ENCODE results near the gene ST8SIA3.
"Not testable (repeated sequence)": the region's sequence is repeated elsewhere in the genome, so short reads cannot be mapped to it uniquely, and the experiment has no call there.

The ST8SIA3 gene

DNA sequence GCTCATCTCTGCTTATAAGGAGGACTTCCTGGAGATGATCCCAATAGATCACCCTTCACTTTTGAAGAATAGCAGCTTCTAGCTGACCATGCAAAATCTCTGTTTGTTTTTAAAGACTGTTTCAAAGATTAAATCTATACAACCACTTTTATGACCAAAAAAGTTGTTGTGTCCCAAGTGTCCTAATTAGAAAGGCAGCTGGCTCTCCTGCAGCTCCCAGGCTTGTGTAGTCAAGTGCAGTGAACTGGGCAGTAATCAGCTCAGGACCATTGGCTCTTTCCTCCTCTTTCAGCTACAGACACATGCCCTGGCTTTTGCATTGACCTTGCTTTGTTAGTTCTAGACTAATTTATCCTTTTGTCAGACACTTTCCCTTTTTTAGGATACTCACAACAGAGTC is 10.4 kb downstream of the ST8SIA3 start:
- intact Hi-C loops (cut with DNase I), result no loop called here

GRCh38 chr18:57364460-57364859 is 12.1 kb downstream of the ST8SIA3 start:
- intact Hi-C loops (cut with DNase I), result no loop called here
- no peak for DNase-seq

More for the DNA sequence above, 10.4 kb downstream of the ST8SIA3 start:
- DNase-seq, result no peak

- intact Hi-C loops (cut with DNase I), result no loop called here
- no peak for DNase-seq
Observed at GRCh38 chr18:57366528-57367081, 14.2 kb downstream of the ST8SIA3 start.

GRCh38 chr18:57372444-57372843 is 20.1 kb downstream of the ST8SIA3 start:
- intact Hi-C loops (cut with DNase I), result no loop called here
- no peak for DNase-seq

DNA sequence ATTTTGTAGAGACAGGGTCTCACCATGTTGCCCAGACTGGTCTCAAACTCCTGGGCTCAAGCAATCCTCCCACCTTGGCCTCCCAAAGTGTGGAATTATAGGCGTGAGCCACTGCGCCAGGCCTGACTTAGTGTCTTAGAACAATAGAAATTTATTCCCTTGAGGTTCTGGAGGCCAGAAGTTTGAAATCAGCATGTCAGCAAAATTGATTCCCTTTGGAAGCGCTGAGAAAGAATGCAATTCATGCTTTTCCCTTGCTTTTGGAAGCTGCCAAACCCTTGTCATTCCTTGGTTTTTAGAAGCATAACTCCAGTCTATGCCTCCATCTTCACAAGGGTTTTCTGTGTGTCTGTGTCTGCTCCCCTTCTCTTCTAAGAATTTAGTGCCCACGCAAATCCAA is 20.7 kb downstream of the ST8SIA3 start:
- intact Hi-C loops (cut with DNase I), result no loop called here
- no peak for DNase-seq

- no peak for DNase-seq
- intact Hi-C loops (cut with DNase I), result no loop called here
Observed at GRCh38 chr18:57376503-57376902, 24.1 kb downstream of the ST8SIA3 start.

DNA sequence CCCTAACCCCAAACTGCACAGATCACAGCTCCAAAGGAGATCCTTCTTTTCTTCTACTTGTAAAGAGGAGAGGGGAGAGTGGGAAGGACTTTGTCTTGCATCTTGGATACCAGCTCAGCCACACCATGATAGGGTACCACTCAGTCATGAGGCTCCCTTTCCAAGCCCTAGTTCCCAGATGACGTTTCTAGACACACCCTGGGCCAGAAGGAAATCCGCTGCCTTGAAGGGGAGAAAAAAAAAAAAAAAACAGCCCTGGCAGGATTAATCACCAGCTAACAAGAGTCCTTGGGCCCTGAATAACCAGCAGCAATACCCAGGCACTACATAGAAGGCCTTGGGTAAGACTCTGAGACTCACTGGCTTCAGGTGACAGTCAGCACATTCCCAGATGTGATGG is 36.9 kb downstream of the ST8SIA3 start:
- intact Hi-C loops (cut with DNase I), result no loop called here
- DNase-seq, result no peak

GRCh38 chr18:57390044-57390443 is 37.7 kb downstream of the ST8SIA3 start:
- intact Hi-C loops (cut with DNase I), result no loop called here
- no peak for DNase-seq

GRCh38 chr18:57394749-57395148 is 42.4 kb downstream of the ST8SIA3 start:
- intact Hi-C loops (cut with DNase I), result not testable (repeated sequence)

GRCh38 chr18:57396831-57397230 is 44.5 kb downstream of the ST8SIA3 start:
- intact Hi-C loops (cut with DNase I); DNase-seq: not testable (repeated sequence)

More at GRCh38 chr18:57394749-57395148, 42.4 kb downstream of the ST8SIA3 start:
- not testable (repeated sequence) for DNase-seq

DNA sequence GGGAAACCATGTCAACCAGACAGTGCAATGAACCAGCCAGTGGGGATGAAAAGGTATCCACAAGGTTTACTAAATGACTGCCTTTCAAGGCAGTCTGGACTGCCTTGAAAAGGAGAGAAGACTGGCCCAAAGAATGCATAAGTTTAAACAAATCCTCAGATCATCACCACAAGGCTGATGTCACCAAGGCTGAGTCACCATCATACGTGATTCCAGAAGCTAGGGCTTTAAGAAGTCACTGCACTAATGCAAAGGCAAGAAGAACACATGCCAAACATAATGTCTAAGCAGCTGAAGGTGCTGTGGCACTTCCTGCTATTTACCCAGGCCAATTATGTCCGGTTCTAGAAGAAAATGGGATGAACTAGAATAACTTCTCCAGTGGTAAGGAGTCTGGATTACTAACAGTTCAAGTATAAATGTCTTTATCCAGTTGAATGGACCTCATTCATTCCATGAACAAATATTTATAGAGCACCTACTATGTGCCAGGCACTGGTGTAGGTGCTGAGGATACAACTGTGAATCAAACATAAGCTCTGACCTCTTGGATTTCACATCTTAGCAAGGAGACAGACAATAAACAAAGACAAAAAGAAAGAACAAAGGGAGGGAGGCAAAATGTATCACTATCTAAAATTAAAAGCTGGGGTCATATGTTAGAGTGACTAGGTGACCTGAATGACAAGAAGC is 45.2 kb downstream of the ST8SIA3 start:
- DNase-seq, result no peak
- intact Hi-C loops (cut with DNase I), result no loop called here

DNA sequence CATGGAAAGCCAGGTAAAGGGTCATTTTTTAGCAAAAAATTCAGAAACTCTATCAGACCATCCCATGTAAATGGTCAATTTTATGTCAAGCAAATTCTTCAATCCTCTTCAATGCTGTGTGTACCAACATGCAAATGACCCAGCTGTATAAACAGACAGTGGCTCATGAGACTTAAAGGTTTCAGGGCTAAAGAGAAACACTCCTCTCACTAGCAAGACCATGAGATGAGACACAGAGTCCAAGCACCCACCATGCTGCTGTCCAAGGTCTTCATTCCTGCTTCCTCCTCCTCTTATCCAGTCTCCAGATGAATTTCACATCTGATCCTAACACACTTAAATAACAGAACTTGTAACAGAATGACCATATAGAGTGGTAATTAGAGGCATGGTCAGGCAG is 52.0 kb downstream of the ST8SIA3 start:
- intact Hi-C loops (cut with DNase I), result no loop called here
- DNase-seq, result no peak

DNA sequence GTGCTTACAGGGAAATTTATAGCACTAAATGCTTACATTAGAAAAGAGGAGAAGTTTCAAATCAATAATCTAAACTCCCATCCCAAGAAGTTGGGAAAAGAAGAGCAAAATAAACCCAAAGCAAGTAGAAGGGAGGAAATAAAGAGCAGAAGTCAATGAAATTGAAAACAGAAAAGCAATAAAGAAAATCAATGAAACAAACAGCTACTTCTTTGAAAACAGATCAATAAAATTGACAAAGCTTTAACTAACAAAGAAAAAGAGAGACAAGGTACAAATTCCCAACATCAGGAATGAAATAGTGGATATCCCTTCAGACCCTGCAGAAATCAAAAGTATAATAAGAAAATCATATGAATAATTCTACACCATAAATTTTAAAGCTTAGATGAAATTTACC is 57.3 kb downstream of the ST8SIA3 start:
- no peak for DNase-seq
- intact Hi-C loops (cut with DNase I), result no loop called here

GRCh38 chr18:57410749-57411148 is 58.4 kb downstream of the ST8SIA3 start:
- intact Hi-C loops (cut with DNase I), result no loop called here
- DNase-seq, result no peak

DNA sequence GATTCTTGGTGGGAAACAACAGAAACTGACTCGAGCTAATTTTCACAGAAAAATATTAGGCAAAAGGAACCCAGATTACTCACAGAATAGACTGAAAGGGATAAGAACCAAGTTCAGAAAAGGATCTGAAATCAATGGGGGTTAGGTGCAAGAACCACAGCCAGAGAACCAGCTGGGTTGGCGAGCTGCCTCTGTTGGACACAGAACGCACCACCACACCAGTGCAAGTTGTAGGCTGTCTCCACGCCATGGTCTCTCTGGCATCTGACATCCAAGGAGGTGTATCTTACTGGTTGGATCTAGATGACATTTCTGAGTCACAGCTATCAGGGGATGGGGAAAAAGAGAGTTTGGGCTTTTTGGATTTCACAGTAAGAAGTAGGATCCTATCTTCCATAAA is 64.2 kb downstream of the ST8SIA3 start:
- intact Hi-C loops (cut with DNase I), result no loop called here
- no peak for DNase-seq
